NT2/D1 (cell line): Measurements from ENCODE around the gene HRH2.

ENCODE experiments used
- DNase-seq: peaks from one replicate; pipeline ENCODE4 v3.0.0-alpha.2; 2011; ENCODE audit warnings: low read depth, low spot score
- H3K27me3 ChIP-seq: 2 replicates; pipeline ENCODE4 v1.6.0; 2011; ENCODE audit warnings: mild to moderate bottlenecking; ENCODE audit not compliant: insufficient read length, insufficient read depth
- H3K36me3 ChIP-seq: 2 replicates; pipeline ENCODE4 v1.6.1; 2011; ENCODE audit warnings: mild to moderate bottlenecking, low read length, mixed read lengths; ENCODE audit not compliant: insufficient read depth, insufficient read length
- H3K4me1 ChIP-seq: 2 replicates; pipeline ENCODE4 v1.5.1; 2011; ENCODE audit not compliant: insufficient read depth, insufficient read length
- H3K4me3 ChIP-seq: 2 replicates; pipeline ENCODE4 v1.5.1; 2011; ENCODE audit warnings: low read depth; ENCODE audit not compliant: insufficient read length
- H3K9ac ChIP-seq: 2 replicates; pipeline ENCODE4 v1.6.0; 2011; ENCODE audit warnings: low read depth; ENCODE audit not compliant: insufficient read length
- H3K9me3 ChIP-seq: 2 replicates; pipeline ENCODE4 v1.5.1; 2011; ENCODE audit warnings: mild to moderate bottlenecking, low read length; ENCODE audit not compliant: insufficient read depth
- SUZ12 ChIP-seq: IDR thresholded peaks from 2 replicates; pipeline ENCODE4 v1.6.1; 2011; ENCODE audit not compliant: insufficient read length, insufficient read depth; ENCODE audit errors: extremely low read depth
- YY1 ChIP-seq: IDR thresholded peaks from 2 replicates; pipeline ENCODE4 v1.6.1; 2011; ENCODE audit not compliant: insufficient read length, insufficient read depth
- ZNF274 ChIP-seq: IDR thresholded peaks from 2 replicates; pipeline ENCODE4 v1.6.1; 2011; ENCODE audit warnings: mild to moderate bottlenecking, low read depth, low read length

HRH2 gene

DNA sequence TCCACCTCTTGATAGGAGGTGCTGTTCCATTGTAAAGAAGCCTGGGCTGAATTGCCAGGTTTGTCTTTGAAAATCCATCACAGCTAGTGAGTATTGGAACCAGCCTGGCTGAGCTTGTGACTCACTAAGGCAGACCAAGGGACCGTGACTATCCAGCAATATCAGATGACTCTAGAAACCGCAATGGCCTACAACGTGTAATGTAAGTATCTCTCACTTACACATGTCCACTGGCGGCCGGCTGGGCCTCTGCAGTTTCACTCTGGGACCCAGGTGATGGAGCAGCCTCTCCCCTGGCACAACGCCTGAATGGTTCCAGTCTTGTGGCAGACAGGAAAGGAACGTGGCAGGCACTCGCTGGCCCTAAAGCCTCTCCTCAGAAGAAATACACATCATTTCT is 3.1 kb upstream of the HRH2 start:
- DNase-seq: no peak
- TF ChIP-seq YY1: no peak
- no peak for TF ChIP-seq ZNF274
- TF ChIP-seq SUZ12: no peak

DNA sequence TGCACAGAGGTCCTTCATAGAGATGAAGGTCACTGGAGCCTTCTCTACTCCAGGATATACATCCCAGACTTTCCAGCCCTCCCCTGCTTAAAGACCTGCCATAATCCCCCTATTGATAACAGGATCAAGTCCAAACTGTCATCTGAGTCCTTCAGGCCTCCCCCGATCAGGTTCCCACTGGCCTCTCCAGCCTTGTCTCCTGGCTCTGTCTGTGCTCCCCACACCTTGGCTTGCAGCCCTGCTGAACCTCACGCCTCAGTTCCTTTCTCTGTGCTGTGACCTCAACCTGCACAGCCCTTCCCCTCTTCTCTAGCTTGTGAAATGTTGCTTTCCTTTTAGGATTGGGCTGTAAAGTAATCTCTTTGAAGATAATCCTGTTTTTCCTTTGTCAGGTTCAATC is 2.5 kb upstream of the HRH2 start:
- no peak overlapping the region for H3K4me3 ChIP-seq
- no peak for TF ChIP-seq ZNF274
- TF ChIP-seq SUZ12: no peak
- no peak for TF ChIP-seq YY1
- H3K4me1 ChIP-seq: peaks cover 4% of the 10 kb centered on the region
- peaks cover 14% of the 10 kb centered on the region for H3K9me3 ChIP-seq
- no peak for DNase-seq
- peaks cover 36% of the 10 kb centered on the region for H3K27me3 ChIP-seq
- H3K36me3 ChIP-seq: no peaks in the 10 kb centered on the region
- no peak overlapping the region for H3K9ac ChIP-seq

More for the DNA sequence above, 3.1 kb upstream of the HRH2 start:
- Histone ChIP-seq H3K9ac (no peak overlapping the region), H3K4me3 (no peak overlapping the region), H3K27me3 (peaks cover 32% of the 10 kb centered on the region), H3K36me3 (no peaks in the 10 kb centered on the region), H3K4me1 (peaks cover 4% of the 10 kb centered on the region), H3K9me3 (peaks cover 20% of the 10 kb centered on the region)

DNA sequence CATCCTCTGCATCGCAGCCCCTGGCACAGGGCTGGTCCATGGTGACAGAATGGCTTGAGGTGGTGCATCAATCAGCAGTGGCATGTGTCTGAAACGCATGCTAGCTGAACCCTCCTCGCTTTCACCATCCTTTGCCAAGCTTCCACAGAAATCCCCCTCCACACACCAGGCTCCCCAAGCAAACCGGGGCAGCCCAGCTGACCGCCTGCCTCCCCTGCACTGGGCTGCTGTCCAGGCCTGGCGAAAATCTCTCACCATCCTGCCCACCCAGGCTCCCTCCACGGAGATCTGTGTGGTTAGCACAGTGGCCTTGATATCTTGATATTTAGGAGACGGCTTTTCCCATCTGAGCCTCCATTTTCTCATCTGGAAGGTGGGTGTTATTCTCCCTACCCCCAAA is 905 bp upstream of the HRH2 start:
- TF ChIP-seq ZNF274: no peak
- no peak for TF ChIP-seq SUZ12
- no peak for TF ChIP-seq YY1
- Histone ChIP-seq H3K36me3 (no peaks in the 10 kb centered on the region), H3K4me3 (no peak overlapping the region), H3K4me1 (peaks cover 4% of the 10 kb centered on the region), H3K27me3 (peaks cover 36% of the 10 kb centered on the region), H3K9me3 (no peaks in the 10 kb centered on the region), H3K9ac (no peak overlapping the region)
- DNase-seq: no peak

DNA sequence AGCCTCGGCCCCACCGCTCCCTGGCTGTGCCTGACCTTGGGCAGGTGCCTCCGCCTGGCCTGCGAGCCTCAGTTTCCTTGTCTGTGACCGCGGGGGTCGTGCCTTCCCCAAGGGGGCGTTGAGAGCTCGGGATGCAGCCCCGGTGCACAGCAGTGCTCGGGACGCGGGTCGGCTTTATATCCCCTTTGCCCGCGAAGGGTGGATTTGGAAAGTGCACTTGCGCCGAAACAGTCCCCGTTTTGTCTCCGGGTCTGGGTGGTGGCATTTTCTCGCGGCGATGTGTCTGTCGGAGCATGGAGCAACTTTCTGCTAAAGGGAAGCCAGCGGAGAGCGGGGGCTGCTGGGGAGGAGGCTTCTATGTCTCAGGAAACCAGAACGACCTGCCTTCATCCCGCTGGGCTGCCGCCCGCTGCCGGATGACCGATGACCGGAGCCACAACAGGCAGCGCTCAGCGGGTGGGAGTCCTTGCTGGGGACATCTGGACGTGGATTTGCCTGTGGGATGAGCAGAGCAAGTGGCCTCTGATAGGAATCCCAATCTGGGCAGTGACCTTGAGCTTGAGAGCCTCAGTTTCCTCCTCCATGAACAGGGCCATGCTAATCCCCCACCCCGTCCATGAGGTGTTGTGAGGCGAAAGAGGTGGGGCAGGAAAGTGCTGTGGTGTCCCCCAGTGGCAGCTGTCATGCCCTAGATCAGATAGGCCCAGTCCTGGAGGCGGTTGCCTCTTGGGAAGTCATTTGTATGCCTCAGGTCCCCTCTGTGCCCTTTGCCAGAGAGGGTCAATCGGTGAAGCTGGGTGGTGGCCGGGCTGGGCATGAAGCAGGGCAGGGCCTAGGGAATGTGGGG is 651 bp downstream of the HRH2 start:
- Histone ChIP-seq H3K9me3 (no peaks in the 10 kb centered on the region), H3K9ac (peak overlapping the region; percentile 74), H3K36me3 (no peaks in the 10 kb centered on the region), H3K4me1 (peaks cover 4% of the 10 kb centered on the region), H3K4me3 (peak overlapping the region; percentile 67), H3K27me3 (peaks cover 36% of the 10 kb centered on the region)
- TF ChIP-seq SUZ12: no peak
- no peak for TF ChIP-seq YY1
- TF ChIP-seq ZNF274: no peak
- DNase-seq: no peak

DNA sequence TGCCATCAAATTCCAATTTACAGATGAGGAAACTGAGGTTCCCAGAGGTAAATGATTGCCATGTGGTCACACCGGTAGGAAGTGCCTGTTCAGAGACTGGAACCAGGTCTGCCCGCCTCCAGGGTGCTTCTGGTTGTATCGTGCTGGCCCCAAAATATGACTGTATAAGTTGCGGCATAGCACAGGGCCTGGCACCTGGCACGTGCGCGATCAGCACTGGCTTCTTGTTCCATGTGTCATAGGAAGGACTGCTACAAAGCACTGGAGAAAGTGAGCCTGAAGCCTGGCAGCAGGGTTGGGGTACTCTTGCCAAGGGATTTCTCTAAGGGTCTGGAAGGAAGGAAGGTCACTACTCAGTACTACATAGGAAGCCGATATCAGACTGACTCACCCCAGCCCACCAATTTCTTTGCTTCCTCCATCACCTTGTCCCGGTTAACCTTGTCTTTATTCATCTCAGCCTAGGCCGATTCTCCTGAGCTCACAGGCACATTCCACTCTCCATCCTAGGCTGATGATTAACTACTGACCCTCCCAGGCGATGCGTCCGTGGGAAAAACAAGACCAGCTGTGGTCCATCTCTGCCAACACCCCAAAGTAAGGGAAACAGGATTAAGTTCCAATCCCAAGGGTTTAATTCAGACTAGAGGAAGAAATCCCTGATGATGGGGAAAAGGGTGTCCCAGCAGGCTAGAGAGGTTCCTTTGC is 1.8 kb downstream of the HRH2 start:
- H3K27me3 ChIP-seq: peaks cover 36% of the 10 kb centered on the region
- H3K4me1 ChIP-seq: peaks cover 4% of the 10 kb centered on the region
- H3K9me3 ChIP-seq: no peaks in the 10 kb centered on the region
- no peak overlapping the region for H3K9ac ChIP-seq
- no peak overlapping the region for H3K4me3 ChIP-seq
- no peak for DNase-seq
- no peaks in the 10 kb centered on the region for H3K36me3 ChIP-seq
- TF ChIP-seq YY1 (no peak), ZNF274 (no peak), SUZ12 (no peak)

DNA sequence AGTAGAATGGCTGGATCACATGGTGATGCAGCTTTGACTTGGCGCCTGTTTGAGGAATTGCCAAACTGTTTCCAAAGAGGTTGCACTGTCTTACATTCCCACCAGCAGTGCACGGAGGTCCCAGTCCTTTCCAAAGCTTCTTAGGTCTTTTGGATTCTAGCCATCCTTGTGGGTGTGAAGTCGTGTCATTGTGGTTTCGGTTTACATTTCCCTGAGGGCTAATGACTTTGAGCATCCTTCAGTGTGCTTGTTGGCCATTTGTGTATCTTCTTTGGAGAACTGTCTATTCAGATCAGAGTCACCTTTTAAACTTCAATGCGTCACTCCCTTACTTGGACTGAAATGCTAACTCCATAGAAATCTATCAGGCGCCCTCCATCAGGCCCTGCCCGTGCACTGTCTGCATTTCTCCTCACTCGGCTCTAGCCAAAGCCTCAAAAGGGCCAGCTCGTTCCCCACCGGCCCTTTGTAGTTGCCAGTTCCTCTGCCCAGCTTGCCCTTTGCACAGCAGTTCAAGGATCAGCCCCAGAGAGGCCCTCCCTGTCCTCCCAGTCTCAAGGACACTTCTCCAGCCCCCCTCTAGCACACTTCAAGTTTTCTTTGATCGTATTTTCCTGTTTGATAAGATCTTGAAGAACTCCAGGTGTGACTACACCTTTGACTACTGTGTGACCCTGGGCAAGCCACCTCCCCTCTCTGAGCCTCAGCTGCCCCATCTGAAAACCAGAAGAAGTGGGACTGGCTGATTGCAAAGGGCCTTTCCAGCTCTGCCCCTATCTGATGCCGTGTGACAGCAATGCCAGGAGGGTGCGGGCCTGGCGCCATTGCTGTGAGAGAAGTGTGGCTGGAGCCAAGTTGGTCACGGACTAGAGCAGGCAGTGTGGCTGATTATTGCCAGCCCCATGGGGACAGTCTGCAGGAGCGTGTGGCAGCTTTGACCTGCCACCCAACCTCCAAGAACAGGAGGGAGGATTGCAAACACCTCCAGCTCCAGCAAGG is 5.6 kb downstream of the HRH2 start:
- DNase-seq: no peak
- Histone ChIP-seq H3K4me3 (no peak overlapping the region), H3K9ac (no peak overlapping the region), H3K9me3 (no peaks in the 10 kb centered on the region), H3K4me1 (peaks cover 7% of the 10 kb centered on the region), H3K36me3 (no peaks in the 10 kb centered on the region), H3K27me3 (peaks cover 18% of the 10 kb centered on the region)
- TF ChIP-seq YY1: no peak
- TF ChIP-seq SUZ12: no peak
- no peak for TF ChIP-seq ZNF274
